H1 (cell line): Measurements from ENCODE around the gene GRIN2C. TPM values are rescaled to one million over a fixed set of nuclear protein-coding genes. Genes with fewer than 3 reads are reported as not detected.

Source experiments
- CTCF ChIA-PET: fragments of 300-600 bp; sonication (Branson Sonifier 250); formaldehyde crosslinking; loops from one replicate; lab custom pipeline; 2021; ENCODE audit not compliant: partially characterized antibody; lab: Charles Lee
- POLR2A ChIA-PET: fragments of 300-600 bp; sonication (Branson Sonifier 250); formaldehyde crosslinking; loops from one replicate; lab custom pipeline; 2021; ENCODE audit warnings: inconsistent platforms; ENCODE audit not compliant: partially characterized antibody; lab: Charles Lee
- DNase-seq, 2 experiments: peaks; one replicate each; pipeline versions ENCODE4 v3.0.0 to v3.0.0-alpha.2; 2010 to 2022; ENCODE audit warnings: low spot score in 2 of 2, low read depth in 1 of 2, mixed read lengths in 1 of 2
- FAIRE-seq: peaks from 2 replicates; lab custom pipeline; 2011; peaks lifted over from hg19 to GRCh38; lab: Jason Lieb, UNC
- H2AFZ ChIP-seq: 2 replicates; pipeline ENCODE4 v1.8.1; 2012; ENCODE audit warnings: low read length, inconsistent platforms
- H2AK5ac ChIP-seq: 2 replicates; pipeline ENCODE4 v1.6.1; 2013; ENCODE audit warnings: low read depth, low read length
- H2BK120ac ChIP-seq: replicated peaks from 2 replicates; pipeline ENCODE3; 2013; ENCODE audit warnings: low read depth, low read length, inconsistent platforms
- H2BK12ac ChIP-seq: 2 replicates; pipeline ENCODE4 v1.6.1; 2013; ENCODE audit warnings: low read depth, low read length
- H2BK15ac ChIP-seq: 2 replicates; pipeline ENCODE4 v1.6.1; 2013; ENCODE audit warnings: low read length
- H2BK20ac ChIP-seq: 2 replicates; pipeline ENCODE4 v1.6.1; 2013; ENCODE audit warnings: low read length
- H2BK5ac ChIP-seq: 2 replicates; pipeline ENCODE4 v1.6.1; 2013; ENCODE audit warnings: low read depth, low read length
- H3K14ac ChIP-seq: 2 replicates; pipeline ENCODE4 v1.6.1; 2013; ENCODE audit warnings: inconsistent platforms; ENCODE audit not compliant: insufficient read length
- H3K18ac ChIP-seq: 2 replicates; pipeline ENCODE4 v1.6.1; 2013; ENCODE audit warnings: low read length; ENCODE audit errors: extremely low read depth
- H3K23ac ChIP-seq: 2 replicates; pipeline ENCODE4 v1.6.1; 2013; ENCODE audit warnings: inconsistent platforms; ENCODE audit not compliant: insufficient read length
- H3K23me2 ChIP-seq: 2 replicates; pipeline ENCODE4 v1.6.1; 2013; ENCODE audit warnings: low read depth, low read length
- H3K27ac ChIP-seq: 2 replicates; pipeline ENCODE4 v1.6.1; 2011; ENCODE audit warnings: low read depth, low read length, inconsistent platforms
- H3K27me3 ChIP-seq, 4 experiments: replicated peaks in 1 of 4; 1 replicate in 1 of 4; 2 replicates in 3 of 4; pipeline versions ENCODE4 v1.6.1 to v1.8.1; 2011 to 2013; ENCODE audit warnings: low read length in 3 of 4, mild to moderate bottlenecking in 3 of 4, inconsistent platforms in 2 of 4, mixed read lengths in 2 of 4, moderate library complexity in 1 of 4; ENCODE audit not compliant: control insufficient read depth in 3 of 4, insufficient read depth in 3 of 4; ENCODE audit errors: extremely low read depth in 1 of 4
- H3K36me3 ChIP-seq, 4 experiments: 2 replicates each; pipeline versions ENCODE4 v1.6.1 to v1.8.1; 2011 to 2013; ENCODE audit warnings: mild to moderate bottlenecking in 4 of 4, low read length in 3 of 4, moderate library complexity in 2 of 4, control low read depth in 1 of 4, inconsistent platforms in 1 of 4; ENCODE audit not compliant: insufficient read depth in 4 of 4, control insufficient read depth in 2 of 4
- H3K4ac ChIP-seq: replicated peaks from 2 replicates; pipeline ENCODE3; 2013; ENCODE audit warnings: low read length, low read depth, mixed read lengths, inconsistent platforms; ENCODE audit not compliant: insufficient read length
- H3K4me1 ChIP-seq, 4 experiments: replicated peaks in 1 of 4; 1 replicate in 1 of 4; 2 replicates in 3 of 4; pipeline versions ENCODE4 v1.6.1 to v1.8.1; 2011 to 2013; ENCODE audit warnings: low read length in 3 of 4, inconsistent platforms in 2 of 4, mixed read lengths in 1 of 4; ENCODE audit not compliant: insufficient read depth in 4 of 4, control insufficient read depth in 3 of 4
- H3K4me2 ChIP-seq, 2 experiments: 2 replicates each; pipeline versions ENCODE4 v1.6.1 to v1.8.1; 2011 to 2013; ENCODE audit warnings: low read depth in 2 of 2, low read length in 2 of 2, control low read depth in 1 of 2, inconsistent platforms in 1 of 2, mild to moderate bottlenecking in 1 of 2; ENCODE audit not compliant: insufficient read depth in 1 of 2
- H3K4me3 ChIP-seq, 4 experiments: fragments of 200-600, 300-600 bp in 1 of 4; sonication (generic), shearing (Covaris generic), sonication (Bioruptor Twin) in 1 of 4; 2 replicates each; pipeline versions ENCODE4 v1.5.1 to v1.8.1; 2011 to 2016; ENCODE audit warnings: low read length in 4 of 4, low read depth in 3 of 4, control low read depth in 2 of 4, inconsistent platforms in 2 of 4, mild to moderate bottlenecking in 2 of 4, mixed read lengths in 1 of 4, moderate library complexity in 1 of 4; ENCODE audit not compliant: insufficient read depth in 2 of 4; ENCODE audit errors: extremely low read depth in 1 of 4
- H3K56ac ChIP-seq: replicated peaks from 2 replicates; pipeline ENCODE3; 2013; ENCODE audit warnings: low read depth, mild to moderate bottlenecking, mixed read lengths, low read length, inconsistent platforms; ENCODE audit not compliant: insufficient read length
- H3K79me1 ChIP-seq: 2 replicates; pipeline ENCODE4 v1.6.1; 2013; ENCODE audit warnings: low read depth, low read length, control low read depth
- H3K79me2 ChIP-seq, 2 experiments: 2 replicates each; pipeline versions ENCODE4 v1.6.1 to v1.8.1; 2012 to 2013; ENCODE audit warnings: low read length in 2 of 2, mild to moderate bottlenecking in 2 of 2, inconsistent platforms in 1 of 2; ENCODE audit not compliant: insufficient read depth in 2 of 2, control insufficient read depth in 1 of 2
- H3K9ac ChIP-seq, 4 experiments: replicated peaks in 1 of 4; 1 replicate in 1 of 4; 2 replicates in 3 of 4; pipeline versions ENCODE4 v1.6.1 to v1.8.1; 2011 to 2013; ENCODE audit warnings: low read depth in 3 of 4, low read length in 3 of 4, control low read depth in 2 of 4, mild to moderate bottlenecking in 2 of 4, moderate library complexity in 2 of 4, inconsistent platforms in 1 of 4; ENCODE audit errors: extremely low read depth in 1 of 4
- H3K9me3 ChIP-seq, 2 experiments: 2 replicates each; pipeline versions ENCODE4 v1.6.1 to v1.8.1; 2012 to 2013; ENCODE audit warnings: mild to moderate bottlenecking in 2 of 2, moderate library complexity in 2 of 2, control low read depth in 1 of 2, inconsistent platforms in 1 of 2, low read depth in 1 of 2, low read length in 1 of 2, mixed read lengths in 1 of 2; ENCODE audit not compliant: insufficient read depth in 2 of 2
- H4K20me1 ChIP-seq, 2 experiments: replicated peaks in 1 of 2; 2 replicates each; pipeline versions ENCODE3 to v1.8.1; 2011 to 2013; ENCODE audit warnings: inconsistent platforms in 2 of 2, low read length in 2 of 2, mild to moderate bottlenecking in 1 of 2; ENCODE audit not compliant: insufficient read depth in 2 of 2, control insufficient read depth in 1 of 2
- H4K5ac ChIP-seq: 2 replicates; pipeline ENCODE4 v1.6.1; 2013; ENCODE audit warnings: low read length, low read depth, mixed read lengths, inconsistent platforms; ENCODE audit not compliant: insufficient read length
- H4K8ac ChIP-seq: 2 replicates; pipeline ENCODE4 v1.8.0; 2013; ENCODE audit warnings: mild to moderate bottlenecking, moderate library complexity, low read length, inconsistent platforms; ENCODE audit not compliant: insufficient read depth; ENCODE audit errors: extremely low read depth
- H4K91ac ChIP-seq: replicated peaks from 2 replicates; pipeline ENCODE3; 2013; ENCODE audit warnings: low read length, mixed read lengths, inconsistent platforms; ENCODE audit not compliant: insufficient read length
- CBX5 ChIP-seq: fragments of 300-800, 300-1000 bp; sonication (generic); IDR thresholded peaks from 2 replicates; pipeline ENCODE4 v1.7.1; 2016; ENCODE audit warnings: antibody characterized with exemption, low read length, low read depth
- CEBPB ChIP-seq: IDR thresholded peaks from 2 replicates; pipeline ENCODE4 v1.6.1; 2012; ENCODE audit warnings: low read depth, low read length
- CREB1 ChIP-seq: IDR thresholded peaks from 2 replicates; pipeline ENCODE4 v1.6.1; 2012; ENCODE audit warnings: inconsistent platforms
- GABPA ChIP-seq: IDR thresholded peaks from 2 replicates; pipeline ENCODE4 v1.6.1; 2011; ENCODE audit warnings: mild to moderate bottlenecking, low read length, moderate library complexity, borderline replicate concordance; ENCODE audit not compliant: insufficient read depth
- POLR2A ChIP-seq, 2 experiments: IDR thresholded peaks; 1 replicate in 1 of 2; 2 replicates in 1 of 2; pipeline ENCODE4 v1.6.1; 2011; ENCODE audit warnings: low read depth in 2 of 2, low read length in 2 of 2, mild to moderate bottlenecking in 2 of 2; ENCODE audit errors: control extremely low read depth in 1 of 2
- RAD21 ChIP-seq, 2 experiments: IDR thresholded peaks in 1 of 2; conservative IDR thresholded peaks in 1 of 2; 2 replicates each; pipeline ENCODE4 v1.6.1; 2011; ENCODE audit warnings: low read depth in 2 of 2, low read length in 2 of 2, improper control_type of control experiment in 1 of 2, inconsistent platforms in 1 of 2, mild to moderate bottlenecking in 1 of 2, moderate library complexity in 1 of 2
- SRF ChIP-seq: IDR thresholded peaks from 2 replicates; pipeline ENCODE4 v1.6.1; 2011; ENCODE audit warnings: mild to moderate bottlenecking, low read depth, low read length, moderate library complexity
- YY1 ChIP-seq: IDR thresholded peaks from 2 replicates; pipeline ENCODE4 v1.6.1; 2011; ENCODE audit warnings: low read depth, mild to moderate bottlenecking, low read length
- WGBS, 2 experiments: shearing (Covaris generic) in 1 of 2; methylation state at CpG; one replicate each; pipeline versions ENCODE4 v1.1.6 to v1.1.7; 2013 to 2015; ENCODE audit warnings: low lambda C conversion rate in 2 of 2, mixed read lengths in 2 of 2, inconsistent platforms in 1 of 2, low coverage in 1 of 2, missing lambda C conversion rate in 1 of 2; ENCODE audit not compliant: insufficient replicate concordance in 2 of 2, insufficient coverage in 1 of 2, insufficient read length in 1 of 2; ENCODE audit errors: extremely low coverage in 1 of 2, missing lambda C conversion rate in 1 of 2; 5-methylcytosine and 5-hydroxymethylcytosine counted together
- polyA plus RNA-seq, 7 experiments: library from polyadenylated mRNA; depleted of rRNA in 3 of 7; stranded (reverse) in 5 of 7; unstranded in 2 of 7; fragments of >200 nt in 5 of 7; fragments of 200-250 nt in 2 of 7; gene quantifications; 1 replicate in 5 of 7; 2 replicates in 1 of 7; 4 replicates in 1 of 7; pipeline versions ENCODE4 v1.2.1 to v1.2.3, GENCODE V29; 2011 to 2013; ENCODE audit warnings: missing spikeins in 2 of 7, mixed read lengths in 2 of 7
- total RNA-seq: library from RNA; stranded (reverse); fragmentation: NEBNext Ultra II Directional; extraction: Animal tissue kit (Norgen Biotek cat#: 25700); gene quantifications from 2 replicates; pipeline ENCODE4 v1.2.1, GENCODE V29; 2021
- TF ChIP-seq, protein P1 (sequence below): IDR thresholded peaks from 2 replicates; pipeline ENCODE4 v1.6.1; 2012; ENCODE audit warnings: inconsistent platforms
- TF ChIP-seq, protein P2 (sequence below), 3 experiments: IDR thresholded peaks; 1 replicate in 2 of 3; 2 replicates in 1 of 3; pipeline versions ENCODE4 v1.5.1 to v1.6.1; 2011; ENCODE audit warnings: low read length in 3 of 3, mild to moderate bottlenecking in 3 of 3, inconsistent platforms in 2 of 3, low read depth in 1 of 3, moderate library complexity in 1 of 3; ENCODE audit not compliant: insufficient read depth in 1 of 3; ENCODE audit errors: control extremely low read depth in 1 of 3

The GRIN2C gene
- total and polyA plus RNA-seq, 2 of the 8 experiments (the other 6 are each of a cell fraction or from before 2014, with no cell fraction given) = 0.06 to 0.07 TPM

DNA sequence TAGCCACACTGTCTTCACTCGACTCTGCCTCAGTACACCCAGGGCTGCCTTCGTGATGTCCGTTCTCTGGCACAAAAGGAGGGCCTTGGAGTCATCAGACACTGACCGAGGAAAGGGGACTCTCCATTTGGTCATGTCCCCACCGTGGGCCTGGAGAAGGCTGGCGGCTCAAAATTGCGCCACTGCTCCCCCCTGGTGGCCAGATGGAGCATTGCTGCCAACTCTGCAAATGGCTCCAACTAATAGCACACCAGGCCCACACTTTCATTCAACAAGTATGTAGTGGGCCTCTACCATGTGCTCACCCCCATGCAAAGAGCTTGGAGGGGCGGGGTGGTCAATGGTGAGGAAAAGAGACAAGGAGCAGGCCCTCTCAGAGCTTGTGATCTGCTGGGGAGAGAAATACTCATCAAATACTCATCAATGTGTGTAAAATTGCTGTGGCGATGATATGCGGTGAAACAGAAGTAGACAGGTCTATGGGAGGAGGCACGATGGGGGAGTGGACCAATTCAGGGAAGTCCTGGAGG is 5.2 kb upstream of the GRIN2C start:
- H2AFZ ChIP-seq = no peak overlapping the region
- no peaks in the 10 kb centered on the region; the same call in 1 of the 2 replicates for H3K23me2 ChIP-seq
- no peak overlapping the region for H3K56ac ChIP-seq
- no peak for TF ChIP-seq POLR2A (IDR thresholded peaks at IDR 0.05; ENCODE audit: control extremely low read depth in 1 of 2, low read depth in 2 of 2, low read length in 2 of 2)
- no peak for TF ChIP-seq CBX5
- TF ChIP-seq, protein P1, sequence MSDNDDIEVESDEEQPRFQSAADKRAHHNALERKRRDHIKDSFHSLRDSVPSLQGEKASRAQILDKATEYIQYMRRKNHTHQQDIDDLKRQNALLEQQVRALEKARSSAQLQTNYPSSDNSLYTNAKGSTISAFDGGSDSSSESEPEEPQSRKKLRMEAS = peak; percentile 56; the same call in 1 of the 2 replicates
- 0 out of 2 replicates have a peak, but pooled peaks have one; percentile 23 for TF ChIP-seq CREB1
- no peak for TF ChIP-seq SRF
- 0 out of 2 replicates have a peak, but pooled peaks have one; percentile 13 for TF ChIP-seq GABPA
- TF ChIP-seq CEBPB = peak; percentile 62
- peak; percentile 63; the same call in 1 of the 2 replicates for TF ChIP-seq YY1
- peak; percentile 81 to 86 for TF ChIP-seq RAD21 (IDR thresholded peaks at IDR 0.05 in 1 of 2, conservative IDR thresholded peaks at IDR 0.05 in 1 of 2; ENCODE audit: low read depth in 2 of 2, low read length in 2 of 2)
- TF ChIP-seq, protein P2, sequence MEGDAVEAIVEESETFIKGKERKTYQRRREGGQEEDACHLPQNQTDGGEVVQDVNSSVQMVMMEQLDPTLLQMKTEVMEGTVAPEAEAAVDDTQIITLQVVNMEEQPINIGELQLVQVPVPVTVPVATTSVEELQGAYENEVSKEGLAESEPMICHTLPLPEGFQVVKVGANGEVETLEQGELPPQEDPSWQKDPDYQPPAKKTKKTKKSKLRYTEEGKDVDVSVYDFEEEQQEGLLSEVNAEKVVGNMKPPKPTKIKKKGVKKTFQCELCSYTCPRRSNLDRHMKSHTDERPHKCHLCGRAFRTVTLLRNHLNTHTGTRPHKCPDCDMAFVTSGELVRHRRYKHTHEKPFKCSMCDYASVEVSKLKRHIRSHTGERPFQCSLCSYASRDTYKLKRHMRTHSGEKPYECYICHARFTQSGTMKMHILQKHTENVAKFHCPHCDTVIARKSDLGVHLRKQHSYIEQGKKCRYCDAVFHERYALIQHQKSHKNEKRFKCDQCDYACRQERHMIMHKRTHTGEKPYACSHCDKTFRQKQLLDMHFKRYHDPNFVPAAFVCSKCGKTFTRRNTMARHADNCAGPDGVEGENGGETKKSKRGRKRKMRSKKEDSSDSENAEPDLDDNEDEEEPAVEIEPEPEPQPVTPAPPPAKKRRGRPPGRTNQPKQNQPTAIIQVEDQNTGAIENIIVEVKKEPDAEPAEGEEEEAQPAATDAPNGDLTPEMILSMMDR (IDR thresholded peaks at IDR 0.05; ENCODE audit: control extremely low read depth in 1 of 3, insufficient read depth in 1 of 3, low read depth in 1 of 3, low read length in 3 of 3) = peak; percentile 92 to 97 (median 96)
- no peak overlapping the region for H2BK120ac ChIP-seq
- no peak overlapping the region for H4K91ac ChIP-seq
- H3K79me2 ChIP-seq = no peaks in the 10 kb centered on the region
- H3K27me3 ChIP-seq = peaks cover 21 to 23% (median 21%) of the 10 kb centered on the region in 4 experiments
- no peak overlapping the region for H3K4me3 ChIP-seq
- H3K36me3 ChIP-seq = peaks cover 0 to 17% (median under 1%) of the 10 kb centered on the region in 4 experiments; a peak in 2 of 8 replicates
- H3K18ac ChIP-seq = 0 out of 2 replicates have a peak overlapping the region, but pooled peaks have one; percentile 24
- H2BK15ac ChIP-seq = no peak overlapping the region
- FAIRE-seq (peak; percentile 82), DNase-seq (peak in 1 of 2 experiments; percentile 95)
- H3K4ac ChIP-seq = no peak overlapping the region
- 43% methylated on average over 11 of the region's 11 CpGs; no CpG with 5 or more reads in 1 of the 2 experiments for WGBS, 2 experiments
- no peak overlapping the region for H4K8ac ChIP-seq
- H3K4me1 ChIP-seq = peaks cover 0 to 7% (median 5%) of the 10 kb centered on the region in 4 experiments; a peak in 4 of 7 replicates
- H4K20me1 ChIP-seq = peaks cover 3 to 9% of the 10 kb centered on the region in 2 experiments
- no peak overlapping the region for H4K5ac ChIP-seq
- ChIA-PET POLR2A (interaction anchor here (0.6 to 1.0 kb wide), 3 partner anchors 70 to 89 kb away, joined by 3 read pairs; partner anchors contain the start of genes NAT9 and OTOP3), CTCF (interaction anchor here (0.7 to 99.6 kb wide), 22 partner anchors 21 to 838 kb away, joined by 3 to 2981 read pairs (median 9); partner anchors contain the start of genes FADS6, FDXR, GRIN2C and NAT9)
- no peak overlapping the region for H2BK5ac ChIP-seq
- no peak overlapping the region for H3K14ac ChIP-seq
- no peak overlapping the region for H3K23ac ChIP-seq
- H3K9me3 ChIP-seq = no peaks in the 10 kb centered on the region
- no peak overlapping the region for H2BK12ac ChIP-seq
- H3K27ac ChIP-seq = no peak overlapping the region
- no peak overlapping the region for H3K4me2 ChIP-seq
- H2BK20ac ChIP-seq = no peak overlapping the region
- H3K79me1 ChIP-seq = no peaks in the 10 kb centered on the region
- no peak overlapping the region for H2AK5ac ChIP-seq
- H3K9ac ChIP-seq = no peak overlapping the region
